SU-DHL-6 (cell line): ENCODE data around the gene SLC22A3.
"Not testable (repeated sequence)": the region's sequence is repeated elsewhere in the genome, so short reads cannot be mapped to it uniquely, and the experiment has no call there.

Source experiments
- CTCF ChIP-seq: fragments of 200-600 bp; sonication (generic); IDR thresholded peaks from one replicate; pipeline ENCODE4 v1.5.1; 2017; ENCODE audit warnings: antibody characterized with exemption, mild to moderate bottlenecking, low read length, moderate library complexity; ENCODE audit not compliant: insufficient read depth, poor library complexity, severe bottlenecking
- EZH2phosphoT487 ChIP-seq: fragments of 200-600 bp; sonication (generic), shearing (Covaris generic); conservative IDR thresholded peaks from 2 replicates; pipeline ENCODE4 v1.6.1; 2018; ENCODE audit warnings: mild to moderate bottlenecking, antibody characterized with exemption, low read length, moderate library complexity, mixed read lengths

- TF ChIP-seq CTCF, EZH2phosphoT487: not testable (repeated sequence)
These were observed 127.9 kb downstream of the SLC22A3 start for GRCh38 chr6:160476056-160476455.
